NCI-H82 (cell line): ENCODE results near the gene RNF208.

Source experiments
- DNase-seq: peaks from one replicate; lab custom pipeline; 2025; lab: John Stamatoyannopoulos, UW

Gene RNF208

GRCh38 chr9:137222190-137223077 lies at the start of gene RNF208:
RNF208 (minus strand) TSS chr9:137222240; CDS start chr9:137221212, 1,028 bp downstream.
- DNase-seq, result peak; percentile 59

GRCh38 chr9:137271696-137272076 lies 49.6 kb upstream of the RNF208 start:
- no peak for DNase-seq

- DNase-seq, result no peak
These were observed 49.1 kb upstream of the RNF208 start for GRCh38 chr9:137270929-137271695.

GRCh38 chr9:137269231-137269772 lies 47.3 kb upstream of the RNF208 start:
- no peak for DNase-seq

- no peak for DNase-seq
These were observed 46.6 kb upstream of the RNF208 start for GRCh38 chr9:137268538-137269201.

GRCh38 chr9:137267933-137268355 lies 45.9 kb upstream of the RNF208 start:
- no peak for DNase-seq

GRCh38 chr9:137266585-137267453 lies 44.8 kb upstream of the RNF208 start:
- DNase-seq, result no peak

- no peak for DNase-seq
These were observed 44.1 kb upstream of the RNF208 start for GRCh38 chr9:137266162-137266527.

GRCh38 chr9:137265496-137266161 lies 43.6 kb upstream of the RNF208 start:
- no peak for DNase-seq

GRCh38 chr9:137264067-137264466 lies 42.0 kb upstream of the RNF208 start:
- no peak for DNase-seq

- no peak for DNase-seq
These were observed 41.5 kb upstream of the RNF208 start for GRCh38 chr9:137263506-137263905.

- no peak for DNase-seq
These were observed 40.9 kb upstream of the RNF208 start for GRCh38 chr9:137262909-137263285.

- peak; percentile 67 for DNase-seq
These were observed 40.3 kb upstream of the RNF208 start for GRCh38 chr9:137262173-137262908.

- DNase-seq, result no peak
These were observed 34.8 kb upstream of the RNF208 start for GRCh38 chr9:137256856-137257255.

GRCh38 chr9:137256362-137256761 lies 34.3 kb upstream of the RNF208 start:
- DNase-seq, result no peak

GRCh38 chr9:137255448-137256114 lies 33.5 kb upstream of the RNF208 start:
- DNase-seq, result peak; percentile 68

GRCh38 chr9:137254624-137255447 lies 32.8 kb upstream of the RNF208 start, which contains the start of gene NELFB:
NELFB (plus strand) TSS chr9:137255327.
- peak; percentile 91 for DNase-seq
